ENCODE measurements around the gene LRRC1.

DNA sequence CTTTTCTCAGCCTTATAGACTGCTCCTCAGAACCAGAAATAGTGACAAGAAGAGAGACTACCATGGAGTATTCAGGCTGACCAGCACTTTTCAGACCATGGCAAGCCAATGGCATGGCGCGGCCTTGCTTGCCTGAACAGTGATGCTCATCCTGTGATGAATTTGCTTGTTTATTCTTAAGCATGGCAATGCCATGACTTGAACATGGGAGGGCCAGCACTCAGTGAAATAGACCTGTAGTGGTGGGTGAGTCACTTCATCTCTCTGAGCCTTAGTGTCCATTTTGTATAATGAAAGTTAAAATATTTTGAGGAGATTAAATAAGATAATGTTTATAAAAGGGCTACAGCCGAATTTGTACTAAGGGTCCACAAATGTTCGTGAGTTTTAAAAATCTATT is 79.1 kb downstream of the LRRC1 start:
- TF ChIP-seq CTCF (IDR thresholded peaks at IDR 0.05 in 2 of 3, conservative IDR thresholded peaks at IDR 0.05 in 1 of 3; ENCODE audit: control insufficient read depth in 2 of 3, extremely low read depth in 1 of 3, insufficient read depth in 1 of 3, low read depth in 3 of 3, low read length in 3 of 3), result no peak
- no peak for TF ChIP-seq YY1 (IDR thresholded peaks at IDR 0.05; ENCODE audit: low read depth, low read length)

Data from GM12878 (cell line).